ENCODE data around the gene BARX1.
"Not testable (repeated sequence)": the region's sequence is repeated elsewhere in the genome, so short reads cannot be mapped to it uniquely, and the experiment has no call there.

BARX1 gene

DNA sequence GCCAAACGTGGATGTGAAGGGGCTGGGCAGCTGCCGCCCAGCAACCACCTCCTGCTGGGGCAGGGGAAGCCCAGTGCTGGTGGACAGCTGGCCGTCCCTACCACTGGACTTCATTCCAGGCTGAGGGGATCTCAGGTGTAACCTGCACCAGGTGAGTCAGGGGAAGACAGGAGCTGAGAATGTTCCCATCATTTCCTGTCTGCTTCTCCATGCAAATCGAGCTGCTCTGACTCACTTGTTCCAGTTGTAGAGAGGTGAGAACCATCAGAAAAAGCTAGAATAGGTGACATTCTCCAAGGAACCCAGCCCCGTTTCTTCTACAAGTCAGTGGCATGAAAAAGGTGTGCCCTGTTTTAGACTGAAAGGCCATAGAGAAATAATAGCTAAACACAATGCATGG lies 21.8 kb upstream of the BARX1 start:
- ChIA-PET CTCF (interaction anchor here (0.6 to 3.0 kb wide), 3 partner anchors 13 to 411 kb away, joined by 3 to 11 read pairs (median 7); no protein-coding TSS in a partner anchor), POLR2A (no interaction called here)
- TF ChIP-seq, protein P1, sequence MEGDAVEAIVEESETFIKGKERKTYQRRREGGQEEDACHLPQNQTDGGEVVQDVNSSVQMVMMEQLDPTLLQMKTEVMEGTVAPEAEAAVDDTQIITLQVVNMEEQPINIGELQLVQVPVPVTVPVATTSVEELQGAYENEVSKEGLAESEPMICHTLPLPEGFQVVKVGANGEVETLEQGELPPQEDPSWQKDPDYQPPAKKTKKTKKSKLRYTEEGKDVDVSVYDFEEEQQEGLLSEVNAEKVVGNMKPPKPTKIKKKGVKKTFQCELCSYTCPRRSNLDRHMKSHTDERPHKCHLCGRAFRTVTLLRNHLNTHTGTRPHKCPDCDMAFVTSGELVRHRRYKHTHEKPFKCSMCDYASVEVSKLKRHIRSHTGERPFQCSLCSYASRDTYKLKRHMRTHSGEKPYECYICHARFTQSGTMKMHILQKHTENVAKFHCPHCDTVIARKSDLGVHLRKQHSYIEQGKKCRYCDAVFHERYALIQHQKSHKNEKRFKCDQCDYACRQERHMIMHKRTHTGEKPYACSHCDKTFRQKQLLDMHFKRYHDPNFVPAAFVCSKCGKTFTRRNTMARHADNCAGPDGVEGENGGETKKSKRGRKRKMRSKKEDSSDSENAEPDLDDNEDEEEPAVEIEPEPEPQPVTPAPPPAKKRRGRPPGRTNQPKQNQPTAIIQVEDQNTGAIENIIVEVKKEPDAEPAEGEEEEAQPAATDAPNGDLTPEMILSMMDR (IDR thresholded peaks at IDR 0.05; ENCODE audit: control extremely low read depth, extremely low read depth, low read depth, missing control alignments), result no peak
- no peak for DNase-seq (ENCODE audit: extremely low spot score)

DNA sequence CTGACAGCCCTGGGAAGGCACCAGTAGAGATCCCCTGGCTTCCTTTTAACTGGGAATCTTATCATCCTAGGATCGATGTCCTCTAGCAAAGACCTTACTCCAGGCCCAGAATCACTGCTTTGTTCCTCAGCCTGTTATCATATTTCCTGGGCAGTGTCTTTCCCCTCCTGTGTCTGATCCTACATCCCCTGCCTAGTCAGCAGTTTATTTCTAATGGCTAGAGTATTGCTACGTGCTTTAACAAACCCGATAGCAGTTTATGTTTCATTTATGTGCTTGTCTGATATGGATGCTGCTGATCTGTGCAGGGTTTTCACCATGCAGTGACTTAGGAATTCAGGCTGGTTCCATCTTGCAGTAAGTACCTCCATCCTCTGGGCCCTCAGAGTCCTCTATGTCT lies 20.9 kb upstream of the BARX1 start:
- TF ChIP-seq, protein P1 (IDR thresholded peaks at IDR 0.05; ENCODE audit: control extremely low read depth, extremely low read depth, low read depth, missing control alignments), result no peak
- ChIA-PET POLR2A (no interaction called here), CTCF (interaction anchor here (3.0 kb wide), 1 partner anchor 12 kb away, joined by 11 read pairs; no protein-coding TSS in a partner anchor)
- no peak for DNase-seq (ENCODE audit: extremely low spot score)

DNA sequence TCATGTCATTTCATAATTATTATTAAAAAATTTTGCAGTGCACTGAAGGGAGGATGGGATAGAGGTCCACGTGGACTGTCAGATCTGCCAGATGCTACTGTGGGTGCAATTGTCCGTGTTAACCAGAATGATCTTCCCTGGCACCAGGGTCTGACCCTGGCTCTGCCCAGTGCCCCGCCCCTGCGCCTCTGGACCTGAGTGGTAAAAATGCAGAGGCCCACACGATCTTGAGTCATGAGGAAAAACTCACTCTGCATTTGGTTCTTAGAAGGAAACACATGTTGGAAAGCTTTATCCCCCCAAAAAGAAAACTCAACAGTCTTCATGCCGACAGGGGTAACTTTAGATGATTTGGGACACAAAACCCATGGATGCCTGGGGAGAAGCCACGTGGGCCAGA lies 20.1 kb upstream of the BARX1 start:
- ChIA-PET POLR2A (no interaction called here), CTCF (interaction anchor here (3.0 kb wide), 1 partner anchor 11 kb away, joined by 11 read pairs; no protein-coding TSS in a partner anchor)
- no peak for DNase-seq (ENCODE audit: extremely low spot score)
- TF ChIP-seq, protein P1 (IDR thresholded peaks at IDR 0.05; ENCODE audit: control extremely low read depth, extremely low read depth, low read depth, missing control alignments), result no peak

DNA sequence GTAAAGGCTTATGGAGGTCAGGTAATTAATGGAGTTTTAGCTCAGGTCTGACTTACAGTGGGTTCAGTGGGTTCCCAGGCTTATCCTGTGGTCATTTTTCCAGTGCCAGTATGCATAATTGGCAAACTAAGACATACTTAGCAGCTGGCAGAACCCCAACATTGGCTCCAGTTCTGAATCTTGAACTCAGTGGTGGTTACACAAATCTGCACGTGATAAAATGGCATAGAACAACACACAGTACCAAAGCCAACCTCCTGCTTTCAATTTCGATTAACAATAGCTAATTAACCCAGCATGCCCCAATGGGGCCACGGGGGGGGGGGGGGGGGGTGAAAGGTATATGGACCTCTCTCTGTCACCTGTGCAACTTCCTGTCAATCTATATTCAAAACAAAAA lies 19.0 kb upstream of the BARX1 start:
- POLR2A ChIA-PET, result no interaction called here
- TF ChIP-seq, protein P1 (IDR thresholded peaks at IDR 0.05; ENCODE audit: control extremely low read depth, extremely low read depth, low read depth, missing control alignments), result no peak
- no peak for DNase-seq (ENCODE audit: extremely low spot score)
- CTCF ChIA-PET, result no interaction called here

DNA sequence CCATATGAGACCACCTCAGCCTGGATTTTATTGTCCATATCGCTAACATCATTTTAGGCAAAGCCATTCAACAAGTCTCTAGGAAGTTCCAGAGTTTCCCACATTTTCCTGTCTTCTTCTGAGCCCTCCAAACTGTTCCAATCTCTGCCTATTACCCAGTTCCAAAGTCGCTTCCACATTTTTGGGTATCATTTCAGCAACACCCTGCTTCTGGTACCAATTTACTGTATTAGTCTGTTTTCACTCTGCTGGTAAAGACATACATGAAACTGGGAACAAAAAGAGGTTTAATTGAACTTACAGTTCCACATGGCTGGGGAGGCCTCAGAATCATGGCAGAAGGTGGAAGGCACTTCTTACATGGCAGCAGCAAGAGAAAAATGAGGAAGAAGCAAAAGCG lies 17.5 kb upstream of the BARX1 start:
- DNase-seq (ENCODE audit: extremely low spot score); POLR2A ChIA-PET; CTCF ChIA-PET: not testable (repeated sequence)

DNA sequence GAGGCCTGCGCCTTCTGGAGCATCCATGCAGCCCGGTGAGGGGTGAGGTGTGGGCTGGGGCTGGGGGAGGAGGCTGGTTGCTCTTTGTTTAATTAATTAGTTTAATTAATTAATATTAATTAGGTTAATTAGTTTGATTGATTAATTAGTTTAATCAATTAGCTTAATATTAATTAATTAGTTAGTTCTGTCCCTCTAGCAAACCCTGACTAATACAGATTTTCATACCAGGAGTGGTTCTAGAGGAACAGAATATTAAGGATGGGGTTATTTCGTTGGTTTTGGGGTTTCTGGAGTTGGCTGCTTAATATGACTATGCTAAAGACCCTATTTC lies 14.1 kb upstream of the BARX1 start:
- CTCF ChIA-PET, result interaction anchor here (1.1 to 1.4 kb wide), 3 partner anchors 33 to 287 kb away, joined by 3 to 4 read pairs (median 3); no protein-coding TSS in a partner anchor
- POLR2A ChIA-PET, result no interaction called here
- no peak for DNase-seq (ENCODE audit: extremely low spot score)
- TF ChIP-seq, protein P1 (IDR thresholded peaks at IDR 0.05; ENCODE audit: control extremely low read depth, extremely low read depth, low read depth, missing control alignments), result no peak

DNA sequence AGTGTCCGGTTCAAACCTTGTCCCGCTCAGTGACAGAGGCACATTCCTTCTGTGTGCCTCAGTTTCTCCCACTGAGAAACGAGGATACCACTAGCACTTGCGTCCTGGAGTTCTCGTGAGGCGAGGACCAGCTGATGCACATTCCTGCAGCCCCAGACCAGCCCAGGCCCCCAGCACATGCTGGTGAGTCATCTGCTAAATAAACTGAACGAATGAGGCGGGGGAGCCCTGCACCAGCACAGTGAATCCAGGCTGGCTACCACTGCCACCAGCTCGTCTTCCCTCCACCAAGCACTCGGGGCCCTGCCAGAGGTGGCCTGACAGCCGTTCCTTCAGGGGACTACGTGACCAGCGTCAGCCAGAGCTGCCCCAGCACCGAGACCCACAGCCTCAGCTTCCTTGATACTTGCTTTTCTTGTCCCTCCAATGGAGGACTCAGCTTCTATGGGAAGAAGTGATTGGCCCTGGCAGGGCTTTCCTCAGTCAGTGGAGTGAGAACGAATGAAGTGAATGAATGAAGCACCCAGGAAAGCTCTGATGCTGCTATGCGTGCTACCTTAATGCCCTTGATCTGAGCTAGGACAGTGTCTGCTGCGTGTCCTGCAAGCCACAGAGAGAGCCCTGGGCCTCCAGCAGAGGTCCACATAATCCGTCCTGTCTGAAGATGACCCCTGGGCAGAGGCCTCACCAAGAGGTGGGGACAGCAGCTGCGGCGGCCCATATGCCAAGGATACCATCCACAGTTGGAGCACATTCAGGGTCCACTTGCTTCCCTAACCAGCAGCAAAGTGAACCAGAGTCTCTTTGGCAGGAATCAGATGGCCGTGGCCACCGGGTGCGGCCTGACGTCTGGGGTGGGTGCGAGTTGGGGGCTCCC lies 13.5 kb upstream of the BARX1 start:
- DNase-seq (ENCODE audit: extremely low spot score), result peak; percentile 6
- TF ChIP-seq, protein P1 (IDR thresholded peaks at IDR 0.05; ENCODE audit: control extremely low read depth, extremely low read depth, low read depth, missing control alignments), result no peak
- ChIA-PET CTCF (interaction anchor here (1.1 to 1.4 kb wide), 3 partner anchors 33 to 287 kb away, joined by 3 to 4 read pairs (median 3); no protein-coding TSS in a partner anchor), POLR2A (no interaction called here)

Data from GM10248 (cell line).